Measurements from ENCODE around the gene MUC12. TPM values are rescaled to one million over a fixed set of nuclear protein-coding genes. Genes with fewer than 3 reads are reported as not detected.

The MUC12 gene
- total RNA-seq (2022; extraction: Qiagen RNA extraction) = 12.6 to 23.9 TPM (median 19.6 TPM) in 5 replicates

GRCh38 chr7:100969066-100969615 is at the start of gene MUC12:
MUC12 (plus strand) TSS chr7:100969565; CDS start chr7:100969623, 58 bp downstream.

GRCh38 chr7:100949227-100949932 is 20.0 kb upstream of the MUC12 start, which contains the start of gene MUC3A:
MUC3A (plus strand) TSS chr7:100949534; CDS start chr7:100949625, 91 bp downstream.

Other genes starting within 250 kb of the MUC12 start
- gene EPO, start 249.1 kb upstream of the MUC12 start, total RNA-seq (2022; extraction: Qiagen RNA extraction) = not detected in 5 replicates
- gene ZAN, start 236.0 kb upstream of the MUC12 start, total RNA-seq (2022; extraction: Qiagen RNA extraction) = not detected in 5 replicates
- gene EPHB4, start 142.0 kb upstream of the MUC12 start, total RNA-seq (2022; extraction: Qiagen RNA extraction) = 38.1 to 45.9 TPM (median 42.2 TPM) in 5 replicates
- 14.1 to 16.1 TPM (median 14.7 TPM) in 5 replicates for gene SLC12A9, start 116.9 kb upstream of the MUC12 start, total RNA-seq (2022; extraction: Qiagen RNA extraction)
- 43.8 to 55.0 TPM (median 51.5 TPM) in 5 replicates for gene TRIP6, start 102.2 kb upstream of the MUC12 start, total RNA-seq (2022; extraction: Qiagen RNA extraction)
- 127 to 136 TPM (median 132 TPM) in 5 replicates for gene SRRT, start 94.5 kb upstream of the MUC12 start, total RNA-seq (2022; extraction: Qiagen RNA extraction)
- gene UFSP1, start 79.8 kb upstream of the MUC12 start, total RNA-seq (2022; extraction: Qiagen RNA extraction) = 3.7 to 6.3 TPM (median 6.0 TPM) in 5 replicates
- 2.4 to 3.2 TPM (median 3.0 TPM) in 5 replicates for gene ACHE, start 73.7 kb upstream of the MUC12 start, total RNA-seq (2022; extraction: Qiagen RNA extraction)
- gene MUC3A, start 20.0 kb upstream of the MUC12 start, total RNA-seq (2022; extraction: Qiagen RNA extraction) = 13.5 to 23.7 TPM (median 20.2 TPM) in 5 replicates
- 0.01 to 0.02 TPM (median 0.02 TPM) in 5 replicates for gene MUC17, start 50.5 kb downstream of the MUC12 start, total RNA-seq (2022; extraction: Qiagen RNA extraction)
- gene TRIM56, start 115.9 kb downstream of the MUC12 start, total RNA-seq (2022; extraction: Qiagen RNA extraction) = 12.0 to 16.2 TPM (median 15.0 TPM) in 5 replicates
- 1,637 to 2,046 TPM (median 1,903 TPM) in 5 replicates for gene SERPINE1, start 157.5 kb downstream of the MUC12 start, total RNA-seq (2022; extraction: Qiagen RNA extraction)
- 145 to 152 TPM (median 148 TPM) in 5 replicates for gene AP1S1, start 184.9 kb downstream of the MUC12 start, total RNA-seq (2022; extraction: Qiagen RNA extraction)
- 12.5 to 28.3 TPM (median 19.4 TPM) in 5 replicates for gene VGF, start 196.0 kb downstream of the MUC12 start, total RNA-seq (2022; extraction: Qiagen RNA extraction)
- 0.08 to 0.17 TPM (median 0.15 TPM) in 5 replicates for gene NAT16, start 210.7 kb downstream of the MUC12 start, total RNA-seq (2022; extraction: Qiagen RNA extraction)
- not detected in 5 replicates for gene MOGAT3, start 231.5 kb downstream of the MUC12 start, total RNA-seq (2022; extraction: Qiagen RNA extraction)
- 77.9 to 84.6 TPM (median 80.8 TPM) in 5 replicates for gene PLOD3, start 248.0 kb downstream of the MUC12 start, total RNA-seq (2022; extraction: Qiagen RNA extraction)
- gene ZNHIT1, start 248.6 kb downstream of the MUC12 start, total RNA-seq (2022; extraction: Qiagen RNA extraction) = 68.1 to 101 TPM (median 91.6 TPM) in 5 replicates

All from A549 treated with Hydrocortisone at 1 μM for 4 hours (cell line).